ENCODE data around the gene RASGRP2. TPM values are rescaled to one million over a fixed set of nuclear protein-coding genes. Genes with fewer than 3 reads are reported as not detected.
A peak's percentile ranks its signal among the peaks of the same experiment; 100 is the strongest.

The RASGRP2 gene
- total RNA-seq, 1 experiment from 2014 or later: 26.9 TPM

DNA sequence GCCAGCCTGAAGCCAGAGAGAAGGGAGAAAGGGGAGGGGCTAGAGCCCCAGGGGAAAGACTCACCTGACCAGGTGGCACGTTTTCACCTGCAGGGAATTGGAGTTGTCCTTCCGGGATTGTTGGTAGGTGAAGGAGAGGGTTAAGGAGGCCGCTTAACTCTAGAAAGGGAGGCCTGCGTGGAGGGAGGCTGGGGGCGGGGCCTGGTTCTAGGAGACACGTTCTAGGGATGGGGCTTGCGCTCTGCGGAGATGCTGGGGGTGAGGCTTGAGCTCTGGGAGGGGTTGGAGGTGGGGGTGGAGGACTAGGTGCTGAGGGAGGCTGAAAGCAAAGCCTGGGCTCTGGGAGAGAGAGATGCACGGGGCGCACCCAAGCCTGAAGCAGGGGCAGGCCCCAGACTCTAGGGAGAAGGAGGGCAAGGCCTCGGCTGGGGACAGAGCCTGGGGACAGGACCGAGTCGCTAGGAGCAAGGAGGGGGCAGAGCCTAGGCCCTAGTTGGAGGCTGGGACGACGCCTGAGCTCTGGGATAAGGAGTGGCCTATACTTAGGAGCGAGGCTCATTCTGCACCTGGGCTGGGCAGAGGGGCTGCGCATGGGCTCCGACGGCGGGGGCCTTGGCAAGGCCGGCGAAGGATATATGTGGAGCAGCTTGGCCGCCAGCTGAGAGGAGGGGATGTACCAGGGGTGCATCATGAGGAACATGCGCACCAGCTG is 2.4 kb downstream of the RASGRP2 start:
- no peak overlapping the region for H3K4ac ChIP-seq (ENCODE audit: low read depth, low read length)
- 0 out of 2 replicates have a peak overlapping the region, but pooled peaks have one; percentile 14 for H3K14ac ChIP-seq (ENCODE audit: insufficient read depth, low read length)
- H2BK20ac ChIP-seq (ENCODE audit: low read depth, low read length, poor library complexity, severe bottlenecking): no peak overlapping the region
- Mint-ChIP-seq H3K4me3 (peak overlapping the region; percentile 56 to 80), H3K27me3 (ENCODE audit: low read depth) (peaks cover 56% of the 10 kb centered on the region), H3K27ac (no peak overlapping the region; a peak in 1 of 7 replicates), H3K9me3 (no peaks in the 10 kb centered on the region), H3K36me3 (ENCODE audit: insufficient read depth in 1 of 3, low read depth in 3 of 3) (peaks cover 0 to 9% (median 3%) of the 10 kb centered on the region in 3 experiments; a peak in 3 of 7 replicates), H3K4me1 (peaks cover 45 to 47% of the 10 kb centered on the region in 2 experiments)
- no CpG with 5 or more reads among the region's 24 CpGs for WGBS (ENCODE audit: extremely low coverage, insufficient read length, low lambda C conversion rate)
- no peak overlapping the region for H2BK120ac ChIP-seq (ENCODE audit: low read depth, low read length, poor library complexity, severe bottlenecking)
- no peaks in the 10 kb centered on the region; the same call in 1 of the 2 replicates for H3K4me1 ChIP-seq (ENCODE audit: insufficient read depth, low read length)
- H3K79me2 ChIP-seq (ENCODE audit: insufficient read depth, low read length): no peaks in the 10 kb centered on the region
- H3K27me3 ChIP-seq (ENCODE audit: insufficient read depth, low read length): peaks cover 1% of the 10 kb centered on the region; the same call in 1 of the 2 replicates
- no peak for TF ChIP-seq CTCF (conservative IDR thresholded peaks at IDR 0.05)
- H3T11ph ChIP-seq (ENCODE audit: low read length): no peak overlapping the region
- H3K4me2 ChIP-seq (ENCODE audit: insufficient read depth, insufficient read length, low read length): peak overlapping the region; percentile 68
- no peak overlapping the region for H2BK15ac ChIP-seq (ENCODE audit: low read depth, low read length)
- H3K56ac ChIP-seq (ENCODE audit: insufficient read length, low read depth, low read length): no peak overlapping the region
- no peak overlapping the region for H4K5ac ChIP-seq (ENCODE audit: insufficient read length, low read depth, low read length)
- H4K8ac ChIP-seq (replicated peaks; ENCODE audit: insufficient read length, low read depth, low read length): no peak overlapping the region
- peak overlapping the region; percentile 5 for H3K18ac ChIP-seq (ENCODE audit: insufficient read length, low read depth, low read length)
- no peak overlapping the region for H2AK5ac ChIP-seq (ENCODE audit: insufficient read length, low read length)
- no peak overlapping the region for H3K27ac ChIP-seq (ENCODE audit: insufficient read length, low read depth, low read length)
- no peaks in the 10 kb centered on the region for H3K9me3 ChIP-seq (ENCODE audit: control insufficient read depth, low read depth, low read length)
- no peak overlapping the region for H4K91ac ChIP-seq (ENCODE audit: insufficient read length, low read depth, low read length)
- no peak overlapping the region for H3K23ac ChIP-seq (ENCODE audit: insufficient read length, low read depth, low read length)
- H2BK12ac ChIP-seq (ENCODE audit: insufficient read length, low read depth, low read length): no peak overlapping the region
- no peaks in the 10 kb centered on the region for H3K79me1 ChIP-seq (ENCODE audit: insufficient read depth, low read depth, low read length, poor library complexity, severe bottlenecking)
- H4K20me1 ChIP-seq (ENCODE audit: control insufficient read depth, insufficient read depth, insufficient read length): no peaks in the 10 kb centered on the region
- no peak overlapping the region for H3K9ac ChIP-seq (ENCODE audit: extremely low read depth, insufficient read length, low read length)
- H3K23me2 ChIP-seq (ENCODE audit: insufficient read length, low read depth, low read length, poor library complexity, severe bottlenecking): peaks cover 43% of the 10 kb centered on the region
- H2AFZ ChIP-seq (ENCODE audit: low read length): no peak overlapping the region
- H2BK5ac ChIP-seq (ENCODE audit: insufficient read length, low read length): no peak overlapping the region
- peak; percentile 66 for DNase-seq
